Hindlimb muscle (tissue), 1 donor: Measurements from ENCODE around the gene RNF17. TPM values are rescaled to one million over a fixed set of nuclear protein-coding genes. Genes with fewer than 3 reads are reported as not detected.

Experiments used
- DNase-seq: peaks from one replicate; pipeline ENCODE4 v3.0.0-alpha.2; 2013
- polyA plus RNA-seq: library from polyadenylated mRNA; unstranded; fragments of 120-200 nt; gene quantifications from one replicate; pipeline ENCODE4 v1.2.1, GENCODE V29; 2013; ENCODE audit not compliant: insufficient read length

RNF17 gene
- polyA plus RNA-seq, 1 donor = 0.40 TPM

- no peak for DNase-seq
These were observed 136.5 kb downstream of the RNF17 start for GRCh38 chr13:24900507-24900906.

DNA sequence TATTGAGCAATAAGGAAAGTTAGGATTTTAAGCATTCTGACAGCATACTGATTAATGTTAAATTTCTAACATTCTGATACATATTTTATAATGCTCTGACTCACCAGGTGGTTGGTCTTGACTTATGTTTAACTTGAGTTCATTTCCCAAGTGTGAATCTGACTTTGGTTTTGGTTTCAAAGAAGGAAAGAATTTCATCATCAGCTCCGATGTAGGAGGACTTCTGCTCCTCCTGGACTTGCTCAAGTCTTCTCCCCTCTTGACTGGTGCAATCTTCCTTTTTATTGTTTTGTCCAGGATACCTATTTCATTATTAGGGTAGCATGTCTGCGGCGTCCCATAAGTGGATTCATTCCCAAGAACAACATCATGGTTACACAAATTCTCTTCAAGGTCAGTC, 141.3 kb downstream of the RNF17 start:
- no peak for DNase-seq

- DNase-seq = no peak
These were observed 142.3 kb downstream of the RNF17 start for GRCh38 chr13:24906268-24906667.

DNA sequence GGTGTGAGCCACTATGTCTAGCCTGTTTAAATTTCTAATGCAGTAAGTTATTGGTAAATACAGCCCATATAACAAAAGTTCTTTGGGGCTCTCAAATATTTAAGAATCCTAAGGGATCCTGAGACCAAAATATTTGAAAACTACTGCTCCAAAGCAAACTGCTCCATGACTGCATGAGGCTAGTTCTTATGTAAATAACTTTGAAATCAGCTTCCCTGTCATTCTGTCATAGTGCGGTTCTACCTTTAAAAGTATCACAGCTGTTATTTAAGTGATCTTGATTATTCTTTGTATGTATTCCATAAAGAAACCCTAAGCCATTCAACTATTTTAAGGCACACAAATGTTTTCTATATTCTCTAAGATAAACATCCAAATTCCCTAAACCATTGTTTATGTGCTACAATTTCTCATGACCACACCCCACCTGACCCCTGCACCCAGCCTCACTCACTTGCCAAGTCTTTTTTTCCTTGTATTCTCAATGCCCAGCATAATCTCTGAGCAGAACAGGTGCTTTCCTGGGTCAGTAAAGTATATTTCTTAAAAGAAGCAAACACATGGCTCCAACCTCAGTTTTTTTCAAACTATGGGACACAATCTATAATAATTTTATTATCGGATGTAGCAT, 146.6 kb downstream of the RNF17 start:
- no peak for DNase-seq

DNA sequence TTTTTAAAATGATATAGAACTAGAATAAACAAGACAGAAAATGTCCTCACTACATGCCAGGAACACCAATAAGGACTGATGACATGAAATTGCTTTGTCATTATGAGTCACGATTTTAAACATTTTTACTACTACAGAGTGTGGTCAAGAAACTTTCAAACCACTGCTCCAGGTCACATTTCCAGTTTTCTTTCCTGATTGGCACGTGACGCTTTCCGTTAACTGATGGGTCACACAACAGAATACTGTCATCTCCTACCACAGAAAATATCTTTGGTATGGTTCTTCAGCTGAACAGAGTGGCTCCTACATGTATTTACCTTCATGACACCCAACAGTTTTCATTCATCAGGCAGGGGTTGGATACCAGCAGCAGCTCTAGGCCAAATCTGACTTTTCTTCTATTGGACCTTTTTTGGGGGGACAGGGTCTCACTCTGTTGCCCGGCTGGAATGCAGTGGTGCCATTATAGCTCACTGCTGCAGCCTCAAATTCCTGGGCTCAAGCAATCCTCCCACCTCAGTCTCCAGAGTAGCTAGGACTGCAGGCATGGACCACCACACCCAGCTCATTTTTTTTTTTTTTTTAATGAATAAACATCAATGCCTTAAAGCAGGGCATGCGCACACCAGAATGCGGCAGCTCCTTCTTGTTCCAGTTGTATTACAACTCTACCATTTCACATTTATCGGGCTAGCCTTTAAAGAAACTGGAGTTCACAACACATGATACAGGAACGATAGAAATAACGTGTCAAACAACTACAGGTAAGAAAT, 147.4 kb downstream of the RNF17 start:
- DNase-seq = no peak

DNA sequence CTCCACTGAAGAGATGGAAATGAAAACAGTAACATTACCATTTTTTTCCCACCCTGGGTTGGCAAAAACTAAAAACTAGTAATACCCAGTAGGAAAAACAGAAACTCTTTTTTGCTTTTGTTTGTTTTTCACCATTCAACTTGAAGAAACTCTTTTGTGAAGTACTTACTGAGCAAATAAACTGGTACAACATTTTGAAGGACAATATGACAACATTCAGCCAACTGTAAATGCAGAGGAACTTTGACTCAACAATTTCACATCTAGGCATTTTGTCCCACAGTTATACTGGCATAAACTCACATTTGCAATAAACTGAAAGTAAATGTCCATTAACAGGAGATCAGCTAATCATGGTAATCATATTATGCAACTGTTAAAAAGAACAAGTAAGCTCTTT, 152.5 kb downstream of the RNF17 start:
- no peak for DNase-seq

DNA sequence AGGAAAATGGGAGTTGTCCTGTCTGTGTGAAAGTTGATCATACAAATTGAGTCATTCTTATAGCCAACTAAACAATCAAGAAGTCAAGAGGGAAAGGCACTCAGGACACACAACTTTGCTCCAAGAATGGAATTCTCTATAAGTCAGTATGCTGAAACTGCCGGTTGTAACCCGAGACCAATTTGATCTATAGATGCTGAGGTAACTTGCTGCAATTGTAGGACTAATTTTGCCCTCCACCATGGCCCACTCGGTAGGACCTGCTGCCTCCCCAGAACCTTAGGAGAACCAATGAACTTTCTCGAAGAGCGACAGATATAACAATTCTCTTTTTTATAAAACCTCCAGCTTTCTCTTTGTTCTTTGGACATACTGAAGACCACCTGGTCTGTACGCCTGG, 157.0 kb downstream of the RNF17 start:
- no peak for DNase-seq

DNA sequence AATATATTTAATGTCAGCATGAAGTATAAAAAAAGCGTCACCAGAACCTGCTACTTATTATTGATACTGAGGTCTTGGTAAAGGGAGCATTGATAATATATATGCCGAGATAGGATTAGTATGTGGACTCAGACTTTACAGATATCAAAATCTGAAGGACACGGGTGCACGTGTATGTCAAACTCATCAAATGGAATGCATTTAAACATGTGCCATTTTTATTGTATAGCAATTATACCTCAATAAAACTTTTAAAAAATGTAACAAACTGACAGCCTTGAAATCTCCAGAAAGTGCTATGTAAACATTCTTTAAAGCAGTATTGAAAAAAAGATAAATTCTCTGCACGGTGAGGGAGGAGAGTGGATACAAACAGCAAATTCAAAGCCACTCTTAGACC, 157.9 kb downstream of the RNF17 start:
- no peak for DNase-seq

DNA sequence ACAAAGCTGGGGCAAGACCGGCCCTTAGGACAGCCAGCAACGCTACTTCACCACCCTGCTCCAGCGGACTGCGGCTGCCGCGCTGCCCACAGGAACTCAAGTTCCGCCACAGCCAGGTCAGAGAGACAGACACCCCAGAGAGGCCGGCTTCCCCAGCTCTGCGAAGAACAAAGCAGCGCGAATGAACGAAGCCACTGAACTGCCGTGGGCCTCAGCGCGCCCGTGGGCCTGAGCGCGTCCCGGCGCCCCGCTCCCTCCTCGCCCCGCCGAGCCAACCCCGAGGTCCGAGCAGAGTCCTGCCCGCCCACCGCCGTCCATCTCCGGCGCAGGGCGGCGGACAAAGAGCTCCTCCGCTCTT, 158.4 kb downstream of the RNF17 start:
- no peak for DNase-seq

DNA sequence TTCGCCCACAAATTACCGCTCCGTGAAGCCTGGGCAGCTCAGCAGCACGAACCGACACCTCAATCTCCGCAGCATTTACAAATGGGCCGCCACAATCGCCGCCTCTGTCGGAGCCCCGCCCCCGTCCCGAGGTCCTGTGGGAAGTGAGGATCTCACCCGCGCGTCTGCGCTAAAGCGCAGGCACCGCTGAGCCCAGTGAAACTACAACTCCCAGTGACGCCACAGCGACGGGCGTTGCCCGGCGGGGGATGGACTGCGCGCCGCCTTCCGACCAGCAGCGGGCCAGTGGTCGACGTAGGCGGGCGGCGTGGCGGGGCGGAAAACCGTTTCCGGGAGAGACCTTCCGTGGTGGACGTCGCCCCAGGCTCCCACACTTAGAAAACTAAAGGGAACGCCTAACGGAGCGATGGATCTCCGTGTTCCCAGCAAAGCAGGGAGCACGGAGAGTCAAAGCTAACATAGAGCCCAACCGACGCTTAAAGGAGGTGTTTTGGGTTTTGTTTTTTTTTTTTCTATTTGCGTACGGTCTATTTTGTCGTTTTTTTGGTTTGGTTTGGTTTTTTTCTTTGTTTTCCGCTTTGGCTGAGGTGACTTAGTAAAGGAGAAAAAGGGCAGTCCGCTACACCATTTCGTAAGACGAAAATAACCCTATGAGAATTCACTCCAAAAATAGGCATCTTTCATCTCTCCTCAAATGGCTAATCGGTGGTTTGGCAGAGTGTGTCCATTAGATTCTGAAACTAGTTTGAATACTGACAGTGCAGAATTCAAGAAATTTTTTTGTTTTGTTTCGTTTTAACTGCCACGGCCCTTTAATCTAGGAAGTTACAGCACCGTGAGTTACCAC, 159.0 kb downstream of the RNF17 start:
- DNase-seq = peak; percentile 100

DNA sequence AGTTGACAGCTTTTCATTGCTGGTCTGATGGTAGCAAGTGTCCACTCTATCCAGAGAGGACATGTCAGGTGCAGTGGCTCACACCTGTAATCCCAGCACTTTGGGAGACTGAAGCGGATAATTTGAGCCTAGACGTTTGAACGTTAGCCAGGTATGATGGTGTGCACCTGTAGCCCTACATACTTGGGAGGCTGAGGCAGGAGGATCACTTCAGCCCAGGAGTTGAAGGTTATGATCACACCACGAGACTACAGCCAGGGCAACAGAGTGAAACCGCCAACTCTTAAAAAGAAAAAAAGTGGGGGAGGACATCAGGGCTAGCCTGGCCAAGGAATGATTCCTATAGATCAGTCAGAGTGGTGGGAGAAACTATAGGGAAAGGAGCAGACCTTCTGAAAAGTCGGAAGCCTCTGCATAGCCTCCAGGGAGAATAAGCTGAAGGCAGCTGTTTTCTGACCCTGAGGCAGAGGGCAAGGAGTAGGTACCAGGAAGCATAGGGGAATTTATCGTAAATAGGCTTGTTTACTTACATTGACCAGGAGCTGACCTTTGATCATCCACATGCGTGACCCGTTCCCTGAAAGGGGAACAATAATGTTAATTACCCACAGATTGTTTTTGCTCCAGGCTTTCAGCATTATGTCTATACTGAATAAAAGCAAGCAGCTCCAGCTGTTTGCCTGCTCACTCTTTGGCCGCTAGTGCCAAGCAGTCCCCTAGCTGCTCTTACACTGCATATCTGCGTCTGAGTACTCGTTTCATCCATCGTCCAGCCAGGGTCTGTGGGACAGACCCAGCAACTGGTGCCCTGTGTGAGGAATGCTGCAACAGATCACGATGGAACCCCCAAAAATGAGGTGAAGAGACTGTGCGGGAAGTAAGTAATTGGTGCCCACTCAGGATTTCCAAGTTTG, 161.6 kb downstream of the RNF17 start:
- DNase-seq = no peak

- no peak for DNase-seq
These were observed 163.9 kb downstream of the RNF17 start for GRCh38 chr13:24927810-24928404.

GRCh38 chr13:24929196-24929595, 165.2 kb downstream of the RNF17 start:
- no peak for DNase-seq

Other genes with a start within 250 kb of the RNF17 start
- not detected for gene ATP12A, start 83.8 kb upstream of the RNF17 start, polyA plus RNA-seq